Limb (tissue), 2 donors: Measurements from ENCODE around the gene SFXN1.

Source experiments
- DNase-seq, 2 donors: peaks; one replicate each; pipeline ENCODE4 v3.0.0-alpha.2; 2016; ENCODE audit errors: extremely low spot score in 2 of 2

The SFXN1 gene

GRCh38 chr5:175465282-175465681 is 13.1 kb upstream of the SFXN1 start:
- no peak for DNase-seq

DNA sequence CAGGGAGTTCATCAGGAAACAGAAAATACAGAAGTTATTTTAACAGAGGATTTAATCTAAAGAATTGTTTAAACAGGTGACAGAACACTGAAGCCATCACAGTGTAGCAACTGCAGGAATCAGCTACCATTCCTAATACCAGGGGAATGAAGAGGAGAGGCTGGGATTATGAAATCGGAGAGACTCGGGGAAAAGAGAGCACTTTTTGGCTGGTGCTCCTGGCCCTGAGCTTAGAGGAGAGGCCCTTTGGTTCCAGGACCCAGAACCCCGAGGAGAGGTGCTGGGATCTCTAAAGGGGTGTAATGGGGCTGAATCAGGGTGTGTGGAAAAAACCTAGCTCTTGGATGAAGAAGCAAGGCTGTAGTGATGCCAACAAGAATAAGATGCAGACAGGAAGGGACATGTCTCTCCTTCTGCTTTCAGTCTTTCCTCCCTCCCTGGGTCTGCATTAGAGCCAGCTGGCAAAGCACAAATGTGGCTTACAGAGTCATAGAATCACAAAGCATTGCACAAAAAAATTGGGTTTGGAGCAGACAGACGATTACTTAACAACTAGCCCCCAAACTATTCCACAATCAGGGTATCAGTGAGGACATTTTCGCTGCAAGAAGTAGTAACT is 11.6 kb upstream of the SFXN1 start:
- DNase-seq: no peak

- DNase-seq: no peak
These were observed 10.2 kb upstream of the SFXN1 start for GRCh38 chr5:175467983-175468690.

- DNase-seq: no peak
These were observed 9.5 kb upstream of the SFXN1 start for GRCh38 chr5:175468892-175469291.

GRCh38 chr5:175469916-175470315 is 8.4 kb upstream of the SFXN1 start:
- DNase-seq: no peak

DNA sequence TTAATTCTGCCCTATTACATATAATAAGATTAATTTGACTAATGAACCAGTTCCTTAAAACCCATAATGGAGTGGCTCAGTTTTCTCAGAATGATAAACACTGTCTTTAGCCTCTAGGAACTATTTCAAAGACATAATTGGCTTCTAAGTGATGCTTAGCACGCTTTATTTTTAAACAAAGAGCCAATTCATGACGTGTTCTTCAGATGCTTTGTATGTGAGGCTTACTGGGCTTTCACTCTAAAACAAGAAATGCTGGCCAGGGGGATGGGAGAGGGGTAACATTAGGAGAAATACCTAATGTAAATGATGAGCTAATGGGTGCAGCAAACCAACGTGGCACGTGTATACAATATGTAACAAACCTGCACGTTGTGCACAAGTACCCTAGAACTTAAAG is 7.6 kb upstream of the SFXN1 start:
- no peak for DNase-seq

- DNase-seq: no peak
These were observed 7.2 kb upstream of the SFXN1 start for GRCh38 chr5:175471196-175471595.

GRCh38 chr5:175471628-175472027 is 6.7 kb upstream of the SFXN1 start:
- no peak for DNase-seq

DNA sequence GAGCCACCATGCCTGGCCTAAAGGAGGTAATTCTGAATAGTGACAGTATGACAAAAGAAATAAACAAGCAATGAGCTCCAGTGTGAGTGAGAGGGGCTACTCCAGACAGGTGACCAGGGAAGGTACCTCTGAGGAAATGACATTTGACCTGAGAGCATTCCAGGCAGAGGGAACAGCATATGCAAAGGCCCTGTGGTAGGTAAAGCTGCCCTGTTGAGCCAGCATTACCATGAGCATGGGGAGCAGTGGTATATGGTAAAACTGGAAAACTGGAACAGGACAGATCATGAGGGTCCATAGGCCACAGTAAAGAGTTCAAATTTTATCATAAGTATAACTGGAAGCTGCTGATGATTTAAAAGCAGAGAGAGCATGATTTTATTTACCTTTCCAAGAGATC is 6.0 kb upstream of the SFXN1 start:
- DNase-seq: no peak

GRCh38 chr5:175475248-175475647 is 3.1 kb upstream of the SFXN1 start:
- DNase-seq: no peak

DNA sequence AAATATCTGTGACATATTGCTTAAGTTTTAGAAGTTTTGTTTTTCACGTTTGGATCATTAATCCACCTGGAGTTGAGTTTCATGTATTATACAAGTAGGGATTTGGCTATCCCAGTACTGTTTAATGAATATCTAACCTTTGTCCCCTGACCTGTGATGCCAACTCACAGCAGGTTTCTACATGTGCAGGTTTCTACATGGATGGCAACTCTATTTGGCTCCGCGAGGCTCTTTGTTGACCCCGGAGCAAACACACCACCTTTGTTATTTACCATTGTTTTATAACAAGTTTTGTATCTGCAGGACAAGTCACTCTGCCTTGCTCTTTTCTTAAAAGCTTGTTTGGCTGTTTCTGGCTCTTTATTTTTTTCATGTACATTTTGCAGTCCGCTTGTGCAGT is 920 bp upstream of the SFXN1 start:
- no peak for DNase-seq

DNA sequence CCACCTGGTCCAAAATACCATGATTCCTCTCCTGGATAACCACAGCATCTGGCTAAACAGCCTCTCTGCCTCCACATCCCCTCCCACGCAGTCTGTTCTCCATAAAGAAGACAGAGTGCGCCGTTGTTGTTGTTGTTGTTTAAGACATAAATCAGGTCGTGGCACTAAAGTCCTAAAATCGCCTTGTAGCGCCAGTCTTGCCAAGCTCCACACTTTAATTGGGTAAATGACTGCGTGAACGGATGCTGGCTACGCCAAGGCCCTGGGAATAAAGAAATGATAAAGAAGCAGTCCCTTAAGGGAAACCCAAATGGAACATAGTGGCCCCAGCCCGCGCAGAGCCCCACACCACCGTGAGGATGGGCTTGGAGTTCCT is 364 bp upstream of the SFXN1 start:
- no peak for DNase-seq

DNA sequence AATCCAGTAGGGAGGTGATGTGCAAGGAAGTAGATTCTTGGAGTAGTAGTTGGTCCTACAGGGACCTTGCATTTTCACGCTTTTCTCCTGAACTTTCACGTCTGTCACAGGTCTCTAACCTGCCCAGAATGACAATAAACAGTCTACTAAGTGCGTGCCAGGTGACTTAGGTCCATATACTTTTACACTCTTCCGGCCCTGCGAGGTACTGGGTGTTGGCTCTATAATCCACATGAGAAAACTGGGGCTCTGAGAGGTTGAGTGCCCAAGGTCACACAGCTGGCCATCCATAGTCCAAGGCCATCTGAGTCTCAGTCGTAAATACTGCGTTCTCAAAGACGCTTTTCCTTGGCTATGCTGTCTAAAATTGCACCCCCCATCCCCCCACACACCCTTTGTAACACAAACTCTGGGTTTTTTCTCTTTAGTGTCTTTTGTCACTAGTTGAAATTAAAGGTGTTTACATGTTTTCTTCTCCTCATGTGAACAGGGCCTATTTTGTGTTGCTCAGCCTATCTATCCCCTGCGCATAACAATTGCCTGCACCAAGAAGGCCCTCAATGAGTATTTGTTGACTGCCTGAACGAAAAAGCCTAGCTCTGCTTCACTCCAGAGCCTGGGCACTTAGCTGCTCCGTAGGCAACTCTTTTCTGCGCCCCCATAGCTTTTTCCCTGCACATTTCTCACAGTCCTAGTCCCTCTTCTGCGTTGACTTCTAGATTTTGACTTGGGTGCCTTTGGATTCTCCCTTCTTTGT is 943 bp downstream of the SFXN1 start:
- DNase-seq: no peak

- no peak for DNase-seq
These were observed 5.0 kb downstream of the SFXN1 start for GRCh38 chr5:175483337-175483736.

DNA sequence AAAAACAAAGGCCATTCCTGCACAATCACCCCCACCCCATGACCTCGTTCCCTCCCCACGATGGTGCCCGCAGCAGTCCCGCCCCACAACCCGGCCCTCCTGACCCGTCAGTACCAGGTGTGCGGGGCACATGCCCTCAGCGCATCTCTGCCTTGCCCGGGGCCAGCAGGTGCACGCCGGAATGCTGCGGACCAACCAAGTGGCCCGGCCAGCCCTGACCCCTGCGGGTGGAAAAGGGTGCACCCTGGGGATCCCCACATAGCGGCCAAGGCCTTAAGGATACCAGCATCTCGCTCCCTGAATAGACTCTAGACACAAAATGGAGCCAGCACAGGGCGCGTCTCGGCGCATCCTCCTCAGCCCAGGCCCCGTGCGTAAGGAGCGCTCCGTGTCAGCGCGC is 6.0 kb downstream of the SFXN1 start:
- no peak for DNase-seq

DNA sequence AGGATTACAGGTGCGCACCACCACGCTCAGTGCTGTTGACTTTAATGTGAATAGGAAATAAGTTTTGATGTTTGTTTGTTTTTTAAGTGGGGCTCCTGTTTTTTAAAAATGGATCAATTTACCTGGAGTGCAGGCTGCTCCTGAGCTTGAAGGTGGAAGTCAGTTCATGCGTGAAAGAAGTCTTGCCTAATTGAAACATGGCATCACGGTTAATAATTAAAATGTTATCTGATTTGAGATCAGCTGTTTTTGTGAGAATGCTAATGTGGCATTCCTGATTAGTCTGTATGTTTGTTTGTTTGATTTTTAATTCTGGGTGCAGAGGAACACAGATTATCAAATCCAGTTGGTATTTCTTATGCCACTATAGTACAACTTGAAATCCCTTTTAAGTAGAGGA is 6.5 kb downstream of the SFXN1 start:
- no peak for DNase-seq

GRCh38 chr5:175485631-175486030 is 7.3 kb downstream of the SFXN1 start:
- DNase-seq: no peak

GRCh38 chr5:175487514-175488222 is 9.3 kb downstream of the SFXN1 start:
- no peak for DNase-seq

DNA sequence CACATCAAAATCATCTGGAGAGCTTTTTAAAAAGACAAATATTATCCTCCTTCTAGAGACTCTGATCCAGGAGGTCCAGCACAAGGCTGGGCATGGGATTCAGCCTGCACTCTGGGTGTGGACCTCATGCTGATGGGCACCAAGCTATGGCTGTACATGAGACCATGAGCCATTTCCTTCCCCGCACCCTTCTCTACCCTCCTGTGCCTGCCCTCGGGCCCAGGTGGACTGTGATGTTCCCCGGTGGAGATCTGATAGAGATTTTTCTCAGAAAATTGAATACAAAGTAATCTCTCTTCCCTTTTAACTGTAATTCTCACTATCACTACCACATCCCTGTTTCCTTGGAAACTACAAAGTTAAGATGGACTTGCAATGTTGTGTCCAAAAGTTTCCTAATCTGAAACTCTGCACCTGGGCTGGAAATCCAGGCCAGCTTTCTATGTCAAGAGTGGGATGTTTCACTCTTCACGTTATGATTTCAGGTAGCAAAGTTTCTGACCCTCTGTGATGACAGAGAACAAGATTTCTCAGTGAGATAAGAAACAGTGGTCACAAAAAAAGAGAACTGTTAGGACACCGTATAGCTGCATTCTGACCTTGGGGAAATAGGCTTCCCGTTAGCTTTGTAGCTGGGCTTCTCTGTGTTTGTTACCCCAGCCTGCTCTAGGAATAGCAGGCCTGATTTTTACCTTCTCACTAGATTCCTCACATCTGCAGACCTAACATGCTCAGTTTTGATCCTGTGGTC is 11.5 kb downstream of the SFXN1 start:
- no peak for DNase-seq

DNA sequence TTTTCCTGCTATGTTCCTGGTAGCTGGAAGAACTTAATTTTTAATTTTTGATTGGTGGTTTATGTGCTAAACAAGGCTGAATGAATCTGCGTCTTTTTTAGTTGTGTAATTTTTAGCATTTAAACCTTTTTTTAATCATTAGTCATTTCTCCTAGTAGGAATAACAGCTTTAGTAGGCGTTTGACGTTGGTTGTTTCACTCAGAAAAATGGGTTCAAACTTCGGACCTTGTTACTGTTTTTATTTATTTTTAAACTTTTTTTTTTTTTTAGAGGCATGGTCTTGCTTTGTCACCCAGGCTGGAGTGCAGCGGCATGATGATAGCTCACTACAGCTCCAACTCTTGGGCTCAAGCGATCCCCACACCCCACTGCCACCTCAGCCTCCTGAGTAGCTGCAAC is 12.9 kb downstream of the SFXN1 start:
- no peak for DNase-seq

DNA sequence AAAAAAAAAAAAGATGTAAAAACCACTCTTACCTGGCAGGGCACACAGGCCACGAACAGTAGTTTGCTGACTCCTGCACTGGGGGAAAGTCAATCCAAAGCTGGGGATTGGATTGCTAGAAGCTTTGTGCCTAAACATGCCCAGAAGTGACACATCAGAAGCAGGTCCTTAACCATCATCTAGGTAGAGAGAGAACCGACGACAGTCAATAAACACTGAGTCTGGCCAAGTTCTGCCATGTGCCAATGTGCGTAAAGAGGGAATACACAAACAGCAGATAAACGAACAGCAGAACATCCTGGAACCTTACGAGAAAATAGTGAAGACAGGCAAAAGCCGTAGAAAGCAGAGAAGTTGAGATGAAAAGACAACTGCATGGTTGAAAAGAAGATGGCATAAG is 14.9 kb downstream of the SFXN1 start:
- DNase-seq: no peak

DNA sequence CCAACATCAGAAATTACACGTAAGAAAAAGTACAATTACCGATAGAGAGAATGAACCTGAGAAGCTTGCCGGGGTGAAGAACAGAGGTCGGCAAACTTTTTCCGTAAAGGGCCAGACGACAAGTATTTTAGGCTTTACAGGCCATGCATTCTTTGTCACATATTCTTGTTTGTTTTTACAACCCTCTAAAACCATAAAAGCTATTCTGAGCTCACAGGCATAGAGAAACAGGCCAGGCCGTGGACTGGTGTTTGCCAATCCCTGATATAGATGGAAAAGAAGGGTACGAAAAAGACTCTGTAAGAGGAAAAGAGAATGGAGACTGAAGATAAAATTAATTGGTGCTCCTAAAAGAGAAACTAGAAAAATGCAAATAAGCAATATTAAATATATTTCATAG is 15.4 kb downstream of the SFXN1 start:
- DNase-seq: no peak
